ENCODE data around the gene LIME1. TPM values are rescaled to one million over a fixed set of nuclear protein-coding genes. Genes with fewer than 3 reads are reported as not detected.

The LIME1 gene
- total RNA-seq, 1 donor from 2014 or later, result 0.53 TPM

GRCh38 chr20:63701051-63701328 is 35.5 kb upstream of the LIME1 start:
- FAIRE-seq (no peak), DNase-seq (ENCODE audit: low read depth) (no peak)
- no peak for TF ChIP-seq CTCF (IDR thresholded peaks at IDR 0.05; ENCODE audit: insufficient read depth, low read length, severe bottlenecking)
- H3K27me3 ChIP-seq (ENCODE audit: control insufficient read depth, insufficient read depth, low read length), result no peaks in the 10 kb centered on the region
- H3K4me3 ChIP-seq (ENCODE audit: low read depth, low read length), result no peak overlapping the region
- H3K36me3 ChIP-seq (ENCODE audit: control insufficient read depth, insufficient read depth, low read length), result peaks cover 14% of the 10 kb centered on the region

- H3K4me3 ChIP-seq (ENCODE audit: low read depth, low read length), result no peak overlapping the region
- no peaks in the 10 kb centered on the region for H3K27me3 ChIP-seq (ENCODE audit: control insufficient read depth, insufficient read depth, low read length)
- DNase-seq (ENCODE audit: low read depth) (no peak), FAIRE-seq (no peak)
- TF ChIP-seq CTCF (IDR thresholded peaks at IDR 0.05; ENCODE audit: insufficient read depth, low read length, severe bottlenecking), result no peak
- H3K36me3 ChIP-seq (ENCODE audit: control insufficient read depth, insufficient read depth, low read length), result peaks cover 18% of the 10 kb centered on the region
Measured at GRCh38 chr20:63701329-63702035, 35.0 kb upstream of the LIME1 start.

GRCh38 chr20:63702036-63702665 is 34.3 kb upstream of the LIME1 start:
- Histone ChIP-seq H3K36me3 (ENCODE audit: control insufficient read depth, insufficient read depth, low read length) (peaks cover 19% of the 10 kb centered on the region), H3K4me3 (ENCODE audit: low read depth, low read length) (no peak overlapping the region), H3K27me3 (ENCODE audit: control insufficient read depth, insufficient read depth, low read length) (no peaks in the 10 kb centered on the region)
- FAIRE-seq, result no peak
- DNase-seq (ENCODE audit: low read depth), result no peak
- no peak for TF ChIP-seq CTCF (IDR thresholded peaks at IDR 0.05; ENCODE audit: insufficient read depth, low read length, severe bottlenecking)

- DNase-seq (ENCODE audit: low read depth) (no peak), FAIRE-seq (no peak)
- Histone ChIP-seq H3K4me3 (ENCODE audit: low read depth, low read length) (no peak overlapping the region), H3K36me3 (ENCODE audit: control insufficient read depth, insufficient read depth, low read length) (peaks cover 19% of the 10 kb centered on the region), H3K27me3 (ENCODE audit: control insufficient read depth, insufficient read depth, low read length) (no peaks in the 10 kb centered on the region)
- TF ChIP-seq CTCF (IDR thresholded peaks at IDR 0.05; ENCODE audit: insufficient read depth, low read length, severe bottlenecking), result no peak
Measured at GRCh38 chr20:63702751-63703470, 33.6 kb upstream of the LIME1 start.

GRCh38 chr20:63703471-63703975 is 32.9 kb upstream of the LIME1 start:
- DNase-seq (ENCODE audit: low read depth) (no peak), FAIRE-seq (no peak)
- Histone ChIP-seq H3K27me3 (ENCODE audit: control insufficient read depth, insufficient read depth, low read length) (no peaks in the 10 kb centered on the region), H3K36me3 (ENCODE audit: control insufficient read depth, insufficient read depth, low read length) (peaks cover 19% of the 10 kb centered on the region), H3K4me3 (ENCODE audit: low read depth, low read length) (no peak overlapping the region)
- TF ChIP-seq CTCF (IDR thresholded peaks at IDR 0.05; ENCODE audit: insufficient read depth, low read length, severe bottlenecking), result no peak
